SK-N-SH (cell line): Measurements from ENCODE around the gene TP53BP1. TPM values are rescaled to one million over a fixed set of nuclear protein-coding genes. Genes with fewer than 3 reads are reported as not detected.

Experiments used
- CTCF ChIA-PET: fragments of 300-600, 350-600 bp; formaldehyde crosslinking; extraction: SDS; loops from one replicate; lab custom pipeline; 2021; lab: Yijun Ruan, JAX
- POLR2A ChIA-PET: fragments of 350-600 bp; sonication (Branson Sonifier 250); formaldehyde crosslinking; extraction: SDS; loops from one replicate; lab custom pipeline; 2020; ENCODE audit warnings: antibody characterized with exemption, inconsistent platforms; lab: Yijun Ruan, JAX
- DNase-seq: peaks from one replicate; pipeline ENCODE4 v3.0.0; 2012
- H2AFZ ChIP-seq: fragments of 200-600 bp; sonication (generic); 2 replicates; pipeline ENCODE4 v1.8.1; 2016; ENCODE audit warnings: antibody characterized with exemption, mild to moderate bottlenecking, low read depth
- H3F3A ChIP-seq: fragments of 200-600 bp; sonication (generic); replicated peaks from 2 replicates; pipeline ENCODE3; 2016; ENCODE audit warnings: antibody characterized with exemption, mild to moderate bottlenecking; ENCODE audit not compliant: insufficient read depth
- H3K27ac ChIP-seq, 2 experiments: fragments of 200-500 bp in 1 of 2; fragments of 200-600 bp in 1 of 2; sonication (Bioruptor generic) in 1 of 2; sonication (generic), shearing (Covaris generic) in 1 of 2; 2 replicates each; pipeline versions ENCODE4 v1.5.1 to v1.6.1; 2014 to 2016; ENCODE audit warnings: low read depth in 2 of 2, inconsistent platforms in 1 of 2, low read length in 1 of 2, mild to moderate bottlenecking in 1 of 2, mixed read lengths in 1 of 2
- H3K27me3 ChIP-seq: fragments of 200-600 bp; sonication (generic), shearing (Covaris generic); 2 replicates; pipeline ENCODE4 v1.6.1; 2016; ENCODE audit warnings: mixed run types; ENCODE audit not compliant: insufficient read depth
- H3K36me3 ChIP-seq, 2 experiments: fragments of 200-500 bp in 1 of 2; fragments of 200-600 bp in 1 of 2; sonication (Bioruptor generic) in 1 of 2; sonication (generic) in 1 of 2; replicated peaks in 1 of 2; 2 replicates each; pipeline versions ENCODE3 to v1.5.1; 2014 to 2016; ENCODE audit warnings: low read length in 1 of 2, mild to moderate bottlenecking in 1 of 2; ENCODE audit not compliant: insufficient read depth in 2 of 2, control insufficient read depth in 1 of 2
- H3K4me1 ChIP-seq, 2 experiments: fragments of 200-500 bp in 1 of 2; fragments of 200-600 bp in 1 of 2; sonication (Bioruptor generic) in 1 of 2; sonication (generic), shearing (Covaris generic) in 1 of 2; 2 replicates each; pipeline versions ENCODE4 v1.5.1 to v1.6.1; 2014 to 2016; ENCODE audit warnings: low read depth in 1 of 2, low read length in 1 of 2, mixed run types in 1 of 2; ENCODE audit not compliant: insufficient read depth in 2 of 2, control insufficient read depth in 1 of 2
- H3K4me2 ChIP-seq: fragments of 200-600 bp; sonication (generic), shearing (Covaris generic); 2 replicates; pipeline ENCODE4 v1.6.1; 2017; ENCODE audit warnings: mixed run types
- H3K4me3 ChIP-seq, 2 experiments: fragments of 200-500 bp in 1 of 2; fragments of 200-600 bp in 1 of 2; sonication (Bioruptor generic) in 1 of 2; sonication (generic), shearing (Covaris generic) in 1 of 2; 2 replicates each; pipeline versions ENCODE4 v1.5.1 to v1.8.1; 2014 to 2016; ENCODE audit warnings: low read depth in 2 of 2, inconsistent platforms in 1 of 2, low read length in 1 of 2, mild to moderate bottlenecking in 1 of 2, mixed read lengths in 1 of 2, moderate library complexity in 1 of 2
- H3K79me2 ChIP-seq: fragments of 200-600 bp; sonication (generic); 2 replicates; pipeline ENCODE4 v1.8.1; 2017; ENCODE audit warnings: mild to moderate bottlenecking; ENCODE audit not compliant: insufficient read depth
- H3K9ac ChIP-seq: fragments of 200-600 bp; sonication (generic); 2 replicates; pipeline ENCODE4 v1.6.1; 2017; ENCODE audit warnings: mixed run types
- H3K9me2 ChIP-seq: fragments of 200-600 bp; sonication (generic); 2 replicates; pipeline ENCODE4 v1.6.1; 2017; ENCODE audit warnings: mixed run types
- H3K9me3 ChIP-seq: fragments of 200-600 bp; sonication (generic); 2 replicates; pipeline ENCODE4 v1.6.1; 2017; ENCODE audit warnings: mixed run types, mild to moderate bottlenecking, moderate library complexity
- H4K20me1 ChIP-seq: fragments of 200-600 bp; sonication (generic); 2 replicates; pipeline ENCODE4 v1.6.1; 2017; ENCODE audit warnings: mild to moderate bottlenecking, mixed run types; ENCODE audit not compliant: insufficient read depth
- CHD2 ChIP-seq: fragments of 150-350 bp; IDR thresholded peaks from 2 replicates; pipeline ENCODE4 v1.6.1; 2018; ENCODE audit warnings: low read length; ENCODE audit not compliant: partially characterized antibody
- EP300 ChIP-seq, 2 experiments: IDR thresholded peaks; 2 replicates each; pipeline versions ENCODE4 v1.4.0 to v1.6.1; 2012; ENCODE audit warnings: borderline replicate concordance in 1 of 2, low read depth in 1 of 2, low read length in 1 of 2
- GATA2 ChIP-seq: sonication (generic); formaldehyde crosslinking; IDR thresholded peaks from 2 replicates; pipeline ENCODE4 v1.5.0; 2020; ENCODE audit warnings: mild to moderate bottlenecking, missing genetic modification reagents
- MXI1 ChIP-seq: IDR thresholded peaks from 2 replicates; pipeline ENCODE4 v1.6.1; 2012; ENCODE audit warnings: mild to moderate bottlenecking, low read depth, low read length, improper control_type of control experiment
- NFIC ChIP-seq: IDR thresholded peaks from 2 replicates; pipeline ENCODE4 v1.4.0; 2012; ENCODE audit warnings: borderline replicate concordance
- POLR2AphosphoS5 ChIP-seq: IDR thresholded peaks from 2 replicates; pipeline ENCODE4 v1.6.1; 2012; ENCODE audit warnings: low read depth, low read length
- RAD21 ChIP-seq: IDR thresholded peaks from 2 replicates; pipeline ENCODE4 v1.6.1; 2012; ENCODE audit warnings: mild to moderate bottlenecking, low read length
- RCOR1 ChIP-seq: fragments of 150-350 bp; IDR thresholded peaks from 2 replicates; pipeline ENCODE4 v1.6.1; 2017; ENCODE audit warnings: antibody characterized with exemption, low read length
- RFX5 ChIP-seq: IDR thresholded peaks from 2 replicates; pipeline ENCODE4 v1.6.1; 2012; ENCODE audit warnings: mild to moderate bottlenecking, improper control_type of control experiment, low read length
- TCF12 ChIP-seq: IDR thresholded peaks from 2 replicates; pipeline ENCODE4 v1.4.0; 2012
- TEAD4 ChIP-seq: IDR thresholded peaks from 2 replicates; pipeline ENCODE4 v1.4.0; 2012; ENCODE audit warnings: mild to moderate bottlenecking, borderline replicate concordance; ENCODE audit not compliant: insufficient read depth
- YY1 ChIP-seq: IDR thresholded peaks from 2 replicates; pipeline ENCODE4 v1.4.0; 2012; ENCODE audit warnings: low read depth, mild to moderate bottlenecking
- WGBS: methylation state at CpG from one replicate; pipeline ENCODE4 v1.1.6; 2017; ENCODE audit warnings: low lambda C conversion rate; 5-methylcytosine and 5-hydroxymethylcytosine counted together
- polyA plus RNA-seq, 3 experiments: library from polyadenylated mRNA; depleted of rRNA; stranded (reverse); fragments of >200 nt; gene quantifications; 2 replicates each; pipeline ENCODE4 v1.2.3, GENCODE V29; 2012
- TF ChIP-seq, protein P1 (sequence below): IDR thresholded peaks from 2 replicates; pipeline ENCODE4; 2012
- TF ChIP-seq, protein P2 (sequence below): fragments of 150-350 bp; IDR thresholded peaks from 2 replicates; pipeline ENCODE4 v1.6.1; 2016; ENCODE audit warnings: mild to moderate bottlenecking, low read depth, low read length
- TF ChIP-seq, protein P3 (sequence below): IDR thresholded peaks from 2 replicates; pipeline ENCODE4 v1.4.0; 2012; ENCODE audit warnings: low read depth
- TF ChIP-seq, protein P4 (sequence below): fragments of 150-350 bp; IDR thresholded peaks from 2 replicates; pipeline ENCODE4 v1.6.1; 2017; ENCODE audit warnings: antibody characterized with exemption, low read length, low read depth, borderline replicate concordance

The TP53BP1 gene
- polyA plus RNA-seq, 1 of the 3 experiments (the other 2 are of a cell fraction): 27.1 TPM

DNA sequence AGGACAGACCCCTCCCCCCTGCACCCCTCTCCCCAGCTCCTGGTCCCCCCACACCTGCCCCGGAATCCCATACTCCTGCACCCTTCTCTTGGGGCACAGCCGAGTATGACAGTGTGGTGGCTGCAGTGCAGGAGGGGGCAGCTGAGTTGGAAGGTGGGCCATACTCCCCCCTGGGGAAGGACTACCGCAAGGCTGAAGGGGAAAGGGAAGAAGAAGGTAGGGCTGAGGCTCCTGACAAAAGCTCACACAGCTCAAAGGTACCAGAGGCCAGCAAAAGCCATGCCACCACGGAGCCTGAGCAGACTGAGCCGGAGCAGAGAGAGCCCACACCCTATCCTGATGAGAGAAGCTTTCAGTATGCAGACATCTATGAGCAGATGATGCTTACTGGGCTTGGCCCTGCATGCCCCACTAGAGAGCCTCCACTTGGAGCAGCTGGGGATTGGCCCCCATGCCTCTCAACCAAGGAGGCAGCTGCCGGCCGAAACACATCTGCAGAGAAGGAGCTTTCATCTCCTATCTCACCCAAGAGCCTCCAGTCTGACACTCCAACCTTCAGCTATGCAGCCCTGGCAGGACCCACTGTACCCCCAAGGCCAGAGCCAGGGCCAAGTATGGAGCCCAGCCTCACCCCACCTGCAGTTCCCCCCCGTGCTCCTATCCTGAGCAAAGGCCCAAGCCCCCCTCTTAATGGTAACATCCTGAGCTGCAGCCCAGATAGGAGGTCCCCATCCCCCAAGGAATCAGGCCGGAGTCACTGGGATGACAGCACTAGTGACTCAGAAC is 34.3 kb upstream of the TP53BP1 start:
- Histone ChIP-seq H3K79me2 (no peaks in the 10 kb centered on the region), H3K9ac (no peak overlapping the region), H4K20me1 (no peaks in the 10 kb centered on the region), H3K4me2 (no peak overlapping the region), H3F3A (no peaks in the 10 kb centered on the region), H2AFZ (no peak overlapping the region)
- ChIA-PET POLR2A (interaction anchor here (1.4 kb wide), 1 partner anchor 16 kb away, joined by 4 read pairs; no protein-coding TSS in a partner anchor), CTCF (interaction anchor here (1.3 to 2.1 kb wide), 2 partner anchors 9 to 13 kb away, joined by 5 to 9 read pairs; no protein-coding TSS in a partner anchor)
- TF ChIP-seq, protein P1, sequence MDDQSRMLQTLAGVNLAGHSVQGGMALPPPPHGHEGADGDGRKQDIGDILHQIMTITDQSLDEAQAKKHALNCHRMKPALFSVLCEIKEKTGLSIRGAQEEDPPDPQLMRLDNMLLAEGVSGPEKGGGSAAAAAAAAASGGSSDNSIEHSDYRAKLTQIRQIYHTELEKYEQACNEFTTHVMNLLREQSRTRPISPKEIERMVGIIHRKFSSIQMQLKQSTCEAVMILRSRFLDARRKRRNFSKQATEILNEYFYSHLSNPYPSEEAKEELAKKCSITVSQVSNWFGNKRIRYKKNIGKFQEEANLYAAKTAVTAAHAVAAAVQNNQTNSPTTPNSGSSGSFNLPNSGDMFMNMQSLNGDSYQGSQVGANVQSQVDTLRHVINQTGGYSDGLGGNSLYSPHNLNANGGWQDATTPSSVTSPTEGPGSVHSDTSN: no peak
- TF ChIP-seq NFIC: no peak
- TF ChIP-seq POLR2AphosphoS5: no peak
- TF ChIP-seq, protein P2, sequence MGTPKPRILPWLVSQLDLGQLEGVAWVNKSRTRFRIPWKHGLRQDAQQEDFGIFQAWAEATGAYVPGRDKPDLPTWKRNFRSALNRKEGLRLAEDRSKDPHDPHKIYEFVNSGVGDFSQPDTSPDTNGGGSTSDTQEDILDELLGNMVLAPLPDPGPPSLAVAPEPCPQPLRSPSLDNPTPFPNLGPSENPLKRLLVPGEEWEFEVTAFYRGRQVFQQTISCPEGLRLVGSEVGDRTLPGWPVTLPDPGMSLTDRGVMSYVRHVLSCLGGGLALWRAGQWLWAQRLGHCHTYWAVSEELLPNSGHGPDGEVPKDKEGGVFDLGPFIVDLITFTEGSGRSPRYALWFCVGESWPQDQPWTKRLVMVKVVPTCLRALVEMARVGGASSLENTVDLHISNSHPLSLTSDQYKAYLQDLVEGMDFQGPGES: no peak
- TF ChIP-seq, protein P3, sequence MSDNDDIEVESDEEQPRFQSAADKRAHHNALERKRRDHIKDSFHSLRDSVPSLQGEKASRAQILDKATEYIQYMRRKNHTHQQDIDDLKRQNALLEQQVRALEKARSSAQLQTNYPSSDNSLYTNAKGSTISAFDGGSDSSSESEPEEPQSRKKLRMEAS: no peak
- TF ChIP-seq EP300 (IDR thresholded peaks at IDR 0.05; ENCODE audit: borderline replicate concordance in 1 of 2, low read depth in 1 of 2, low read length in 1 of 2): no peak
- TF ChIP-seq RFX5: no peak
- TF ChIP-seq CHD2: no peak
- TF ChIP-seq TCF12: no peak
- TF ChIP-seq RCOR1: no peak
- TF ChIP-seq TEAD4: no peak
- no peak for TF ChIP-seq MXI1
- TF ChIP-seq RAD21: no peak
- TF ChIP-seq, protein P4, sequence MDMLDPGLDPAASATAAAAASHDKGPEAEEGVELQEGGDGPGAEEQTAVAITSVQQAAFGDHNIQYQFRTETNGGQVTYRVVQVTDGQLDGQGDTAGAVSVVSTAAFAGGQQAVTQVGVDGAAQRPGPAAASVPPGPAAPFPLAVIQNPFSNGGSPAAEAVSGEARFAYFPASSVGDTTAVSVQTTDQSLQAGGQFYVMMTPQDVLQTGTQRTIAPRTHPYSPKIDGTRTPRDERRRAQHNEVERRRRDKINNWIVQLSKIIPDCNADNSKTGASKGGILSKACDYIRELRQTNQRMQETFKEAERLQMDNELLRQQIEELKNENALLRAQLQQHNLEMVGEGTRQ: no peak
- TF ChIP-seq GATA2: no peak
- TF ChIP-seq YY1: no peak
- TF ChIP-seq, all 33 proteins: peak for 0
- no peaks in the 10 kb centered on the region for H3K27me3 ChIP-seq
- peaks cover 3 to 34% of the 10 kb centered on the region in 2 experiments for H3K36me3 ChIP-seq
- DNase-seq: no peak
- H3K4me3 ChIP-seq: no peak overlapping the region
- H3K4me1 ChIP-seq: no peaks in the 10 kb centered on the region
- H3K9me3 ChIP-seq: no peaks in the 10 kb centered on the region
- H3K27ac ChIP-seq: no peak overlapping the region
- no peaks in the 10 kb centered on the region for H3K9me2 ChIP-seq
- 80% methylated on average over 6 of the region's 9 CpGs for WGBS
